Measurements from ENCODE around the gene CUBN.

Gene CUBN

GRCh38 chr10:16822726-16823360, 306.8 kb downstream of the CUBN start:
- no peak for DNase-seq (ENCODE audit: low read depth)

GRCh38 chr10:16822027-16822426, 307.6 kb downstream of the CUBN start:
- no peak for DNase-seq (ENCODE audit: low read depth)

- no peak for DNase-seq (ENCODE audit: low read depth)
Observed at GRCh38 chr10:16820421-16820820, 309.2 kb downstream of the CUBN start.

GRCh38 chr10:16820018-16820417, 309.6 kb downstream of the CUBN start:
- no peak for DNase-seq (ENCODE audit: low read depth)

GRCh38 chr10:16819436-16819835, 310.2 kb downstream of the CUBN start:
- DNase-seq (ENCODE audit: low read depth) = no peak

- DNase-seq (ENCODE audit: low read depth) = no peak
Observed at GRCh38 chr10:16819026-16819425, 310.6 kb downstream of the CUBN start.

GRCh38 chr10:16817125-16818019, 312.2 kb downstream of the CUBN start, which contains the start of gene RSU1:
Gene RSU1, minus strand, starts transcription at chr10:16817424. Its CDS starts 343 bp downstream, at chr10:16817081.
- peak; percentile 100 for DNase-seq (ENCODE audit: low read depth)

- no peak for DNase-seq (ENCODE audit: low read depth)
Observed at GRCh38 chr10:16816830-16817124, 312.8 kb downstream of the CUBN start.

- no peak for DNase-seq (ENCODE audit: low read depth)
Observed at GRCh38 chr10:16816171-16816570, 313.4 kb downstream of the CUBN start.

GRCh38 chr10:16814012-16814411, 315.6 kb downstream of the CUBN start:
- DNase-seq (ENCODE audit: low read depth) = no peak

GRCh38 chr10:16812676-16813075, 316.9 kb downstream of the CUBN start:
- DNase-seq (ENCODE audit: low read depth) = no peak

- DNase-seq (ENCODE audit: low read depth) = no peak
Observed at GRCh38 chr10:16811765-16812164, 317.8 kb downstream of the CUBN start.

- DNase-seq (ENCODE audit: low read depth) = no peak
Observed at GRCh38 chr10:16811292-16811691, 318.3 kb downstream of the CUBN start.

- DNase-seq (ENCODE audit: low read depth) = no peak
Observed at GRCh38 chr10:16809074-16809718, 320.4 kb downstream of the CUBN start.

GRCh38 chr10:16804123-16804522, 325.5 kb downstream of the CUBN start:
- no peak for DNase-seq (ENCODE audit: low read depth)

GRCh38 chr10:16803464-16803863, 326.1 kb downstream of the CUBN start:
- no peak for DNase-seq (ENCODE audit: low read depth)

- no peak for DNase-seq (ENCODE audit: low read depth)
Observed at GRCh38 chr10:16799621-16800020, 330.0 kb downstream of the CUBN start.

GRCh38 chr10:16798571-16798970, 331.0 kb downstream of the CUBN start:
- no peak for DNase-seq (ENCODE audit: low read depth)

GRCh38 chr10:16795410-16796073, 334.1 kb downstream of the CUBN start:
- no peak for DNase-seq (ENCODE audit: low read depth)

GRCh38 chr10:16794005-16794404, 335.6 kb downstream of the CUBN start:
- DNase-seq (ENCODE audit: low read depth) = no peak

GRCh38 chr10:16792675-16793074, 336.9 kb downstream of the CUBN start:
- DNase-seq (ENCODE audit: low read depth) = peak; percentile 45

- no peak for DNase-seq (ENCODE audit: low read depth)
Observed at GRCh38 chr10:16789765-16790164, 339.8 kb downstream of the CUBN start.

GRCh38 chr10:16789261-16789660, 340.4 kb downstream of the CUBN start:
- DNase-seq (ENCODE audit: low read depth) = no peak
